CD4-positive, alpha-beta T cell treated with Interleukin-10 for 1 hour (primary cell): ENCODE measurements around the gene HS6ST2.
"Not testable (repeated sequence)": the region's sequence is repeated elsewhere in the genome, so short reads cannot be mapped to it uniquely, and the experiment has no call there.

Experiments
- DNase-seq: peaks from one replicate; pipeline ENCODE4 v3.0.0-alpha.2; 2020

HS6ST2 gene

GRCh38 chrX:132958091-132958703 lies at the start of gene HS6ST2:
HS6ST2 (minus strand) TSS chrX:132958629.
- DNase-seq = no peak

- DNase-seq = no peak
These were observed 49.0 kb upstream of the HS6ST2 start for GRCh38 chrX:133007458-133007857.

- no peak for DNase-seq
These were observed 47.2 kb upstream of the HS6ST2 start for GRCh38 chrX:133005616-133006015.

- peak; percentile 0 for DNase-seq
These were observed 46.6 kb upstream of the HS6ST2 start for GRCh38 chrX:133005042-133005441.

GRCh38 chrX:132999209-132999608 lies 40.8 kb upstream of the HS6ST2 start:
- DNase-seq = no peak

- no peak for DNase-seq
These were observed 32.4 kb upstream of the HS6ST2 start for GRCh38 chrX:132990835-132991234.

- DNase-seq = no peak
These were observed 28.1 kb upstream of the HS6ST2 start for GRCh38 chrX:132986556-132986955.

- DNase-seq = no peak
These were observed 25.7 kb upstream of the HS6ST2 start for GRCh38 chrX:132984058-132984650.

- no peak for DNase-seq
These were observed 25.1 kb upstream of the HS6ST2 start for GRCh38 chrX:132983496-132983895.

- DNase-seq = not testable (repeated sequence)
These were observed 21.6 kb upstream of the HS6ST2 start for GRCh38 chrX:132980035-132980434.

GRCh38 chrX:132968296-132968949 lies 10.0 kb upstream of the HS6ST2 start:
- DNase-seq = no peak

- no peak for DNase-seq
These were observed 8.6 kb upstream of the HS6ST2 start for GRCh38 chrX:132967049-132967448.

GRCh38 chrX:132965461-132965860 lies 7.0 kb upstream of the HS6ST2 start:
- no peak for DNase-seq

GRCh38 chrX:132961511-132961910 lies 3.1 kb upstream of the HS6ST2 start:
- no peak for DNase-seq

- no peak for DNase-seq
These were observed 978 bp downstream of the HS6ST2 start for GRCh38 chrX:132957211-132958090.

GRCh38 chrX:132956421-132957210 lies 1.8 kb downstream of the HS6ST2 start:
- DNase-seq = no peak

- DNase-seq = no peak
These were observed 2.7 kb downstream of the HS6ST2 start for GRCh38 chrX:132955690-132956089.

- DNase-seq = no peak
These were observed 4.1 kb downstream of the HS6ST2 start for GRCh38 chrX:132954323-132954722.

- DNase-seq = no peak
These were observed 5.1 kb downstream of the HS6ST2 start for GRCh38 chrX:132953354-132953753.

- no peak for DNase-seq
These were observed 9.7 kb downstream of the HS6ST2 start for GRCh38 chrX:132948648-132949260.

- not testable (repeated sequence) for DNase-seq
These were observed 13.3 kb downstream of the HS6ST2 start for GRCh38 chrX:132945055-132945599.
